HepG2 (cell line): ENCODE data around the gene ALDH4A1. TPM values are rescaled to one million over a fixed set of nuclear protein-coding genes. Genes with fewer than 3 reads are reported as not detected.

Source experiments
- BHLHE40 ChIP-seq: IDR thresholded peaks from 2 replicates; pipeline ENCODE4 v1.6.1; 2011; ENCODE audit warnings: low read length, improper control_type of control experiment
- CEBPG ChIP-seq: IDR thresholded peaks from 2 replicates; pipeline ENCODE4 v1.6.1; 2016
- CHD4 ChIP-seq: fragments of 200-600 bp; sonication (generic); IDR thresholded peaks from 2 replicates; pipeline ENCODE4 v1.7.0; 2017; ENCODE audit warnings: mild to moderate bottlenecking, low read length, borderline replicate concordance
- E2F5 ChIP-seq: sonication (generic); formaldehyde crosslinking; conservative IDR thresholded peaks from 2 replicates; pipeline ENCODE4 v1.4.0; 2020; ENCODE audit warnings: missing genetic modification reagents
- ETV6 ChIP-seq: sonication (generic); formaldehyde crosslinking; conservative IDR thresholded peaks from 2 replicates; pipeline ENCODE4 v1.4.0; 2020; ENCODE audit warnings: missing genetic modification reagents
- GTF3A ChIP-seq: sonication (generic); formaldehyde crosslinking; conservative IDR thresholded peaks from 2 replicates; pipeline ENCODE4 v1.4.0; 2020; ENCODE audit warnings: mild to moderate bottlenecking, missing genetic modification reagents
- HCFC1 ChIP-seq: fragments of 150-350 bp; IDR thresholded peaks from 2 replicates; pipeline ENCODE4 v1.6.1; 2014; ENCODE audit warnings: low read depth, low read length
- HES4 ChIP-seq: sonication (generic); formaldehyde crosslinking; IDR thresholded peaks from 2 replicates; pipeline ENCODE4 v1.9.0; 2021; ENCODE audit warnings: mild to moderate bottlenecking, missing genetic modification reagents, borderline replicate concordance
- HMGA1 ChIP-seq: sonication (generic); formaldehyde crosslinking; conservative IDR thresholded peaks from 2 replicates; pipeline ENCODE4 v1.4.0; 2020; ENCODE audit warnings: missing genetic modification reagents
- HOXA3 ChIP-seq: sonication (generic); formaldehyde crosslinking; IDR thresholded peaks from 2 replicates; pipeline ENCODE4 v1.5.0; 2020; ENCODE audit warnings: missing genetic modification reagents
- IRF1 ChIP-seq: sonication (generic); formaldehyde crosslinking; IDR thresholded peaks from 2 replicates; pipeline ENCODE4 v1.4.0; 2020; ENCODE audit warnings: low read depth, mild to moderate bottlenecking, missing genetic modification reagents
- KDM4B ChIP-seq: sonication (generic); formaldehyde crosslinking; IDR thresholded peaks from 2 replicates; pipeline ENCODE4 v1.4.0; 2020; ENCODE audit warnings: missing genetic modification reagents
- KLF12 ChIP-seq: sonication (generic); formaldehyde crosslinking; IDR thresholded peaks from 2 replicates; pipeline ENCODE4 v1.4.0; 2020; ENCODE audit warnings: missing genetic modification reagents, borderline replicate concordance
- RBM22 ChIP-seq: fragments of 200-400 bp; formaldehyde crosslinking; optimal IDR thresholded peaks from 2 replicates; pipeline ENCODE3; 2017; ENCODE audit warnings: mild to moderate bottlenecking, low read length, moderate library complexity
- RBM39 ChIP-seq: fragments of 200-400 bp; formaldehyde crosslinking; IDR thresholded peaks from one replicate; pipeline ENCODE4 v1.6.1; 2018; ENCODE audit warnings: antibody characterized with exemption, mild to moderate bottlenecking, low read depth, low read length; ENCODE audit not compliant: poor library complexity, severe bottlenecking
- RFX3 ChIP-seq: IDR thresholded peaks from 2 replicates; pipeline ENCODE4 v1.6.1; 2016; ENCODE audit warnings: missing biosample characterization, missing genetic modification reagents
- SALL1 ChIP-seq: sonication (generic); formaldehyde crosslinking; IDR thresholded peaks from 2 replicates; pipeline ENCODE4 v1.8.0; 2022; ENCODE audit warnings: mild to moderate bottlenecking, missing genetic modification reagents
- STAT5B ChIP-seq: sonication (generic); formaldehyde crosslinking; IDR thresholded peaks from 2 replicates; pipeline ENCODE4 v1.4.0; 2020; ENCODE audit warnings: missing genetic modification reagents
- TAF1 ChIP-seq: sonication (generic); formaldehyde crosslinking; IDR thresholded peaks from 2 replicates; pipeline ENCODE4 v1.4.0; 2020; ENCODE audit warnings: missing genetic modification reagents
- ZNF10 ChIP-seq: sonication (generic); formaldehyde crosslinking; IDR thresholded peaks from 2 replicates; pipeline ENCODE4 v1.4.0; 2020; ENCODE audit warnings: mild to moderate bottlenecking, low read depth, missing genetic modification reagents, borderline replicate concordance
- ZNF230 ChIP-seq: sonication (generic); formaldehyde crosslinking; IDR thresholded peaks from 2 replicates; pipeline ENCODE4 v1.4.0; 2020; ENCODE audit warnings: mild to moderate bottlenecking, missing genetic modification reagents
- ZNF234 ChIP-seq: sonication (generic); formaldehyde crosslinking; conservative IDR thresholded peaks from 2 replicates; pipeline ENCODE4 v1.5.1; 2020; ENCODE audit warnings: mild to moderate bottlenecking, missing genetic modification reagents
- ZNF513 ChIP-seq: sonication (generic); formaldehyde crosslinking; conservative IDR thresholded peaks from 2 replicates; pipeline ENCODE4 v1.5.0; 2020; ENCODE audit warnings: missing genetic modification reagents
- ZNF543 ChIP-seq: sonication (generic); formaldehyde crosslinking; IDR thresholded peaks from 2 replicates; pipeline ENCODE4 v1.4.0; 2020; ENCODE audit warnings: mild to moderate bottlenecking, missing genetic modification reagents
- ZXDC ChIP-seq: sonication (generic); formaldehyde crosslinking; IDR thresholded peaks from 2 replicates; pipeline ENCODE4 v1.5.0; 2020; ENCODE audit warnings: mild to moderate bottlenecking, missing genetic modification reagents
- polyA plus RNA-seq, 8 experiments: library from polyadenylated mRNA; depleted of rRNA in 3 of 8; stranded (reverse) in 7 of 8; unstranded in 1 of 8; fragments of >200 nt; fragmentation: Illumina TruSeq in 4 of 8; extraction: Trizol in 4 of 8; gene quantifications; 2 replicates each; pipeline versions ENCODE4 v1.2.1 to v1.2.3, GENCODE V29; 2011 to 2016; ENCODE audit warnings: low read depth in 4 of 8, missing spikeins in 1 of 8, mixed read lengths in 1 of 8; ENCODE audit not compliant: insufficient read depth in 1 of 8
- total RNA-seq, 5 experiments: library from RNA; depleted of rRNA; stranded (reverse); fragments of >200 nt; fragmentation: Illumina TruSeq; extraction: Trizol; gene quantifications; 2 replicates each; pipeline ENCODE4 v1.2.3, GENCODE V29; 2016; ENCODE audit warnings: low read depth in 1 of 5

ALDH4A1 gene
- total and polyA plus RNA-seq, 2 of the 13 experiments (the other 11 are each of a cell fraction or from before 2014, with no cell fraction given) = 76.4 to 240 TPM

GRCh38 chr1:18948913-18949685, 46.7 kb upstream of the ALDH4A1 start (continued):
- TF ChIP-seq HCFC1 (no peak), ZNF230 (CRISPR knock-in tag) (peak; percentile 87; the same call in 1 of the 2 replicates), KDM4B (CRISPR knock-in tag) (no peak; the same call in 1 of the 2 replicates), ZNF543 (peak; percentile 80), CHD4 (no peak), GTF3A (CRISPR knock-in tag) (peak; percentile 82; the same call in 1 of the 2 replicates), HOXA3 (CRISPR knock-in tag) (peak; percentile 90), SALL1 (CRISPR knock-in tag) (peak; percentile 89), ZNF10 (no peak), HMGA1 (no peak), HES4 (CRISPR knock-in tag) (peak; percentile 87; the same call in 1 of the 2 replicates), ZNF234 (CRISPR knock-in tag) (no peak), IRF1 (CRISPR knock-in tag) (peak; percentile 66; the same call in 1 of the 2 replicates), CEBPG (CRISPR knock-in tag) (peak; percentile 45), RBM22 (peak; percentile 13), ZXDC (CRISPR knock-in tag) (peak; percentile 9; the same call in 1 of the 2 replicates), RFX3 (no peak), ZNF513 (CRISPR knock-in tag) (no peak), E2F5 (CRISPR knock-in tag) (no peak), RBM39 (no peak), STAT5B (CRISPR knock-in tag) (no peak), KLF12 (CRISPR knock-in tag) (peak; percentile 94), BHLHE40 (no peak), TAF1 (CRISPR knock-in tag) (peak; percentile 62; the same call in 1 of the 2 replicates), ETV6 (CRISPR knock-in tag) (peak; percentile 67; the same call in 1 of the 2 replicates)
